Parathyroid adenoma (tissue), 2 donors: ENCODE measurements around the gene PREP.

ENCODE experiments used
- H2AFZ ChIP-seq: fragments of 300-600 bp; sonication (generic); one replicate; pipeline ENCODE4 v1.7.0; 2017; ENCODE audit warnings: antibody characterized with exemption, mild to moderate bottlenecking
- H3K27ac ChIP-seq: fragments of 300-600 bp; sonication (generic); one replicate; pipeline ENCODE4 v1.7.0; 2017
- H3K27me3 ChIP-seq: fragments of 300-600 bp; sonication (generic); one replicate; pipeline ENCODE4 v1.7.0; 2017; ENCODE audit warnings: low read length; ENCODE audit not compliant: control insufficient read depth, insufficient read depth
- H3K36me3 ChIP-seq: fragments of 300-600 bp; sonication (generic); one replicate; pipeline ENCODE4 v1.7.0; 2017; ENCODE audit warnings: low read length; ENCODE audit not compliant: control insufficient read depth, insufficient read depth
- H3K4me1 ChIP-seq: fragments of 300-600 bp; sonication (generic); one replicate; pipeline ENCODE4 v1.7.0; 2017; ENCODE audit warnings: control low read depth
- H3K4me2 ChIP-seq: fragments of 300-600 bp; sonication (generic); one replicate; pipeline ENCODE4 v1.7.0; 2017; ENCODE audit warnings: low read length
- H3K4me3 ChIP-seq: fragments of 300-600 bp; sonication (generic); one replicate; pipeline ENCODE4 v1.7.0; 2017; ENCODE audit warnings: low read depth, low read length
- H3K79me2 ChIP-seq: fragments of 300-600 bp; sonication (generic); one replicate; pipeline ENCODE4 v1.7.0; 2017; ENCODE audit warnings: control low read depth
- H3K9ac ChIP-seq: fragments of 300-600 bp; sonication (generic); one replicate; pipeline ENCODE4 v1.7.0; 2017; ENCODE audit warnings: mild to moderate bottlenecking
- H3K9me3 ChIP-seq: fragments of 300-600 bp; sonication (generic); one replicate; pipeline ENCODE4 v1.7.0; 2017; ENCODE audit warnings: low read length; ENCODE audit not compliant: control insufficient read depth
- TF ChIP-seq, protein P1 (sequence below): fragments of 300-600 bp; sonication (generic); IDR thresholded peaks from one replicate; pipeline ENCODE4 v1.7.0; 2017; ENCODE audit warnings: antibody characterized with exemption, mild to moderate bottlenecking
- donor health status: primary hyperparathyroidism.

Gene PREP

DNA sequence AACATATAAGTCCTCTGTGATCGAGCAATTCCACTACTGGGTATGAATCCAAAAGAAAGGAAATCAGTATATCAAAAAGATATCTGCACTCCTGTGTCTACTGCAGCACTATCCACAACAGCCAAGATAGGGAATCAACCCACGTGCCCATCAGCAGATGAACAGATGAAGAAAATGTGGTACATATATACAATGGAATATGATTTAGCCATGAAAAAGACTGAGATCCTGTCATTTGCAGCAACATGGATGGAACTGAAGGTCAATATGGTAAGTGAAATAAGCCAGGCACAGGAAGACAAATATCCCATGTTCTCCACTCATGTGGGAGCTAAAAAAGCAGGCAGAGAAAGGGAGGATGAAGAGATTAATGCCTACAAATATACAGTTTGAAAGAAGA lies 127.3 kb downstream of the PREP start:
- H3K4me2 ChIP-seq, result no peak overlapping the region
- H3K36me3 ChIP-seq, result no peaks in the 10 kb centered on the region
- H3K4me1 ChIP-seq, result peaks cover 16% of the 10 kb centered on the region
- H3K4me3 ChIP-seq, result no peak overlapping the region
- no peaks in the 10 kb centered on the region for H3K9me3 ChIP-seq
- no peaks in the 10 kb centered on the region for H3K27me3 ChIP-seq
- H2AFZ ChIP-seq, result no peak overlapping the region
- no peak overlapping the region for H3K27ac ChIP-seq
- no peaks in the 10 kb centered on the region for H3K79me2 ChIP-seq
- TF ChIP-seq, protein P1, sequence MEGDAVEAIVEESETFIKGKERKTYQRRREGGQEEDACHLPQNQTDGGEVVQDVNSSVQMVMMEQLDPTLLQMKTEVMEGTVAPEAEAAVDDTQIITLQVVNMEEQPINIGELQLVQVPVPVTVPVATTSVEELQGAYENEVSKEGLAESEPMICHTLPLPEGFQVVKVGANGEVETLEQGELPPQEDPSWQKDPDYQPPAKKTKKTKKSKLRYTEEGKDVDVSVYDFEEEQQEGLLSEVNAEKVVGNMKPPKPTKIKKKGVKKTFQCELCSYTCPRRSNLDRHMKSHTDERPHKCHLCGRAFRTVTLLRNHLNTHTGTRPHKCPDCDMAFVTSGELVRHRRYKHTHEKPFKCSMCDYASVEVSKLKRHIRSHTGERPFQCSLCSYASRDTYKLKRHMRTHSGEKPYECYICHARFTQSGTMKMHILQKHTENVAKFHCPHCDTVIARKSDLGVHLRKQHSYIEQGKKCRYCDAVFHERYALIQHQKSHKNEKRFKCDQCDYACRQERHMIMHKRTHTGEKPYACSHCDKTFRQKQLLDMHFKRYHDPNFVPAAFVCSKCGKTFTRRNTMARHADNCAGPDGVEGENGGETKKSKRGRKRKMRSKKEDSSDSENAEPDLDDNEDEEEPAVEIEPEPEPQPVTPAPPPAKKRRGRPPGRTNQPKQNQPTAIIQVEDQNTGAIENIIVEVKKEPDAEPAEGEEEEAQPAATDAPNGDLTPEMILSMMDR, result no peak
- H3K9ac ChIP-seq, result no peak overlapping the region

DNA sequence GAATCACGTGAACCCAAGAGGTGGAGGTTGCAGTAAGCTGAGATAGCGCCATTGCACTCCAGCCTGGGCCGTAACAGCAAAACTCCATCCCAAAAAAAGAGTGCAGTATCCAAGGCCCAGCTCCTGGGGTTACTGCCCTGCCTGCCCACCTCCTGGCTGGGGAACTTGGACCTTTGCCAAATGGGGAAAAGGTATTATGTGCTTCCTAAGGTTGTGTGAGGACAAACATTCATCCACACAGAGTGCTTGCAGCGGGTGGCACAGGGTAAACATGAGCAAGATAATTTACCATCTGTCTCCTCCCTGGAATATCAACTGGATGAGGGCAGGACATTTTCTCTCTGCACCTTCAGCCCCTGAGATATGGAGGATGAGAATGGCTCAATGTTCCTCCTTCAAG lies 128.2 kb downstream of the PREP start:
- Histone ChIP-seq H3K79me2 (no peaks in the 10 kb centered on the region), H3K9me3 (no peaks in the 10 kb centered on the region), H2AFZ (no peak overlapping the region), H3K27me3 (no peaks in the 10 kb centered on the region), H3K36me3 (no peaks in the 10 kb centered on the region), H3K4me2 (no peak overlapping the region), H3K4me1 (peaks cover 16% of the 10 kb centered on the region), H3K4me3 (no peak overlapping the region), H3K9ac (no peak overlapping the region), H3K27ac (no peak overlapping the region)
- TF ChIP-seq, protein P1, result no peak

DNA sequence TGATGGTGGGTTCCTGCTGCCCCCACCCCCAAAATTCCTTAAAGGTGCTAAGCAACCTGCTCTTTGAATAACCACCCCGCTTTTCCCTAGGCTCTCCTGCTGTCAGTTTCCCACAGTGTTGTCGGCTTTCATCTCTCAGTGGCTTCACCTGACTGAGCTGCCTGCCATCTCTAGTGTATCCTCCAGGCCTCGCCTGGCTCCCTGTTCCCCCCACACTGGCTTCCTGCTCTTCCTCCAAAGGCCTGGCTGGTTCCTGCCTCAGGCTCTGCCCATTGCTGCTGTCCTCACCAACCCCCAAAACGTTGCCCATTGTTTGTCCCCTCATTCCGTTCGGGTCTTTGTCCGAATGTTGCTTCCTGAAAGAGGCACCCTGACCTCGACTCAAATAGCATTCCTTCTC lies 129.3 kb downstream of the PREP start:
- Histone ChIP-seq H3K27ac (peak overlapping the region; percentile 53), H2AFZ (no peak overlapping the region), H3K4me3 (no peak overlapping the region), H3K27me3 (no peaks in the 10 kb centered on the region), H3K9me3 (no peaks in the 10 kb centered on the region), H3K4me1 (peaks cover 16% of the 10 kb centered on the region), H3K9ac (no peak overlapping the region), H3K4me2 (no peak overlapping the region), H3K36me3 (no peaks in the 10 kb centered on the region), H3K79me2 (no peaks in the 10 kb centered on the region)
- TF ChIP-seq, protein P1, result no peak

DNA sequence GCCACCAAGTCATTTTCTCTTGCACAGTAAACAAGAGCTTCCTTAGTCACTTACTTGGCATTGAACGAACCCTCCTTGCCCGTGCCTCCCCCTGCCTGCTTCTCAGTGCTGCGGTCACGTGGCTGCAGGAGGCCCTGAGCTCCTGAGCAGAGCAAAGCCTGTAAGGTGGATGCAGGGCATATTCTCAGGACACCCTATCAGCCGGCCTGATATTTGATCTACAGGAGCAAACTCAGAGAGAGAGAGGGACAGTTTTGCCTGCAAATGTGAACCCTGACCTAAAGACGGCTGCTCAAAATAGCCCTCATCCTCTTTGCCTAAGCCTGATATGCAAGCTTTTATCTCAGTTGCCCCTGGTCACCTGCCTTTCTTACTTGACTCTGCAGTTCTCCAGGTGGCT lies 130.1 kb downstream of the PREP start:
- no peaks in the 10 kb centered on the region for H3K36me3 ChIP-seq
- TF ChIP-seq, protein P1, result no peak
- peaks cover 16% of the 10 kb centered on the region for H3K4me1 ChIP-seq
- no peaks in the 10 kb centered on the region for H3K9me3 ChIP-seq
- H3K4me3 ChIP-seq, result no peak overlapping the region
- no peak overlapping the region for H3K9ac ChIP-seq
- H3K27ac ChIP-seq, result peak overlapping the region; percentile 53
- H3K27me3 ChIP-seq, result no peaks in the 10 kb centered on the region
- no peaks in the 10 kb centered on the region for H3K79me2 ChIP-seq
- peak overlapping the region; percentile 50 for H3K4me2 ChIP-seq
- peak overlapping the region; percentile 6 for H2AFZ ChIP-seq

DNA sequence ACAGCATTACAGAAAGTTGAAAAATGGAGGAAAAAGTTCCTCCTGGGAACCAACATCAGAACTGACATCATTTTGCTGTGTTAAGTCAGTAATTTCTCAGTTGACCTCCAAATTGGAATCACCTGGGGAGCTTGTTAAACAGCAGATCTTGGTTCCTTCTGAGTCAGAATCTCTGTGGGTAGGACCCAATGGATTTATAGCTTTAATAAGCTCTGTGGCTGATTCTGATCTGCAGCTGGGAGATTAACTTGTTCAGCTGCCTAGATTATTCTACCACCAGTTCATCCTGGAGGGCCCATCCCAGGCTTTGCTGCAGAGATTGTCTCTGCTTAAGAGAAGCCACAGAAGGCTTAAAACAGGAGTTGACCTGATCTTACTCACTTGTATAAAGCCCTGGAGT lies 132.4 kb downstream of the PREP start:
- Histone ChIP-seq H3K9ac (no peak overlapping the region), H2AFZ (no peak overlapping the region), H3K36me3 (no peaks in the 10 kb centered on the region), H3K27me3 (no peaks in the 10 kb centered on the region), H3K27ac (no peak overlapping the region), H3K79me2 (no peaks in the 10 kb centered on the region), H3K4me1 (peaks cover 16% of the 10 kb centered on the region), H3K4me2 (no peak overlapping the region), H3K9me3 (no peaks in the 10 kb centered on the region), H3K4me3 (no peak overlapping the region)
- TF ChIP-seq, protein P1, result no peak
